Neuronal stem cell (in vitro differentiated cells): ENCODE data around the gene AOX1.

Experiments
- DNase-seq: peaks from one replicate; pipeline ENCODE4 v3.0.0-alpha.2; 2013; ENCODE audit warnings: low spot score
- H2AFZ ChIP-seq: one replicate; pipeline ENCODE4 v1.6.1; 2013; ENCODE audit warnings: mild to moderate bottlenecking, low read length, inconsistent platforms
- H2AK5ac ChIP-seq: 2 replicates; pipeline ENCODE4 v1.6.1; 2013; ENCODE audit warnings: low read depth, mild to moderate bottlenecking, inconsistent platforms, low read length, moderate library complexity, mixed read lengths
- H2BK120ac ChIP-seq: 2 replicates; pipeline ENCODE4 v1.6.1; 2013; ENCODE audit warnings: low read depth, mild to moderate bottlenecking, inconsistent platforms, low read length, moderate library complexity, mixed read lengths
- H2BK12ac ChIP-seq: one replicate; pipeline ENCODE4 v1.6.1; 2013; ENCODE audit warnings: low read length, inconsistent platforms
- H2BK15ac ChIP-seq: 2 replicates; pipeline ENCODE4 v1.6.1; 2013; ENCODE audit warnings: mild to moderate bottlenecking, low read length, inconsistent platforms, mixed read lengths
- H2BK5ac ChIP-seq: one replicate; pipeline ENCODE4 v1.6.1; 2013; ENCODE audit warnings: inconsistent platforms, mild to moderate bottlenecking, low read length, moderate library complexity
- H3K14ac ChIP-seq: one replicate; pipeline ENCODE4 v1.6.1; 2013; ENCODE audit warnings: low read length, inconsistent platforms
- H3K18ac ChIP-seq: 2 replicates; pipeline ENCODE4 v1.6.1; 2013; ENCODE audit warnings: low read length, inconsistent platforms
- H3K23ac ChIP-seq: 2 replicates; pipeline ENCODE4 v1.6.1; 2013; ENCODE audit warnings: low read depth, mild to moderate bottlenecking, mixed read lengths, low read length, inconsistent platforms; ENCODE audit not compliant: poor library complexity
- H3K27ac ChIP-seq: replicated peaks from 3 replicates; pipeline ENCODE4 v1.5.1; 2013; ENCODE audit warnings: low read length, inconsistent platforms
- H3K27me3 ChIP-seq, 3 experiments: 2 replicates each; pipeline ENCODE4 v1.6.1; 2013; ENCODE audit warnings: low read length in 3 of 3, mild to moderate bottlenecking in 2 of 3, inconsistent platforms in 1 of 3, low read depth in 1 of 3, mixed read lengths in 1 of 3, moderate library complexity in 1 of 3; ENCODE audit not compliant: control insufficient read depth in 3 of 3, insufficient read depth in 3 of 3
- H3K36me3 ChIP-seq, 2 donors: replicated peaks in 1 of 2; 2 replicates each; pipeline ENCODE4 v1.6.1; 2013; ENCODE audit warnings: low read length in 2 of 2; ENCODE audit not compliant: control insufficient read depth in 2 of 2, insufficient read depth in 2 of 2
- H3K4ac ChIP-seq: 2 replicates; pipeline ENCODE4 v1.6.1; 2013; ENCODE audit warnings: inconsistent platforms, mild to moderate bottlenecking, low read length, moderate library complexity
- H3K4me1 ChIP-seq, 2 donors: 1 replicate in 1 of 2; 2 replicates in 1 of 2; pipeline ENCODE4 v1.6.1; 2013; ENCODE audit warnings: low read length in 2 of 2, low read depth in 1 of 2; ENCODE audit not compliant: control insufficient read depth in 2 of 2, insufficient read depth in 1 of 2
- H3K4me2 ChIP-seq: one replicate; pipeline ENCODE4 v1.6.1; 2013; ENCODE audit warnings: mild to moderate bottlenecking, low read length, inconsistent platforms; ENCODE audit not compliant: insufficient read depth, poor library complexity, severe bottlenecking
- H3K4me3 ChIP-seq, 2 donors: 2 replicates each; pipeline ENCODE4 v1.5.1; 2013; ENCODE audit warnings: low read length in 2 of 2, mild to moderate bottlenecking in 2 of 2, inconsistent platforms in 1 of 2, moderate library complexity in 1 of 2
- H3K79me1 ChIP-seq: one replicate; pipeline ENCODE4 v1.6.1; 2013; ENCODE audit warnings: low read depth, mild to moderate bottlenecking, inconsistent platforms, low read length, moderate library complexity
- H3K9ac ChIP-seq: one replicate; pipeline ENCODE4 v1.6.1; 2013; ENCODE audit warnings: mild to moderate bottlenecking, low read depth, low read length, inconsistent platforms; ENCODE audit not compliant: poor library complexity
- H3K9me3 ChIP-seq, 2 donors: replicated peaks in 1 of 2; 2 replicates each; pipeline versions ENCODE3 to v1.6.1; 2013; ENCODE audit warnings: low read length in 2 of 2, mild to moderate bottlenecking in 2 of 2, inconsistent platforms in 1 of 2, low read depth in 1 of 2, mixed read lengths in 1 of 2, moderate library complexity in 1 of 2; ENCODE audit not compliant: control insufficient read depth in 2 of 2, insufficient read depth in 1 of 2
- H4K8ac ChIP-seq: one replicate; pipeline ENCODE4 v1.6.1; 2013; ENCODE audit warnings: low read depth, mild to moderate bottlenecking, inconsistent platforms, low read length, moderate library complexity
- H4K91ac ChIP-seq: one replicate; pipeline ENCODE4 v1.6.1; 2013; ENCODE audit warnings: low read length, low read depth, mild to moderate bottlenecking, inconsistent platforms; ENCODE audit not compliant: poor library complexity
- WGBS, 2 donors: extraction: QIAGEN DNeasy Blood & Tissue Kit; methylation state at CpG; one replicate each; pipeline ENCODE4 v1.1.7; 2013; ENCODE audit warnings: missing lambda C conversion rate in 2 of 2, mixed read lengths in 1 of 2; ENCODE audit not compliant: insufficient read length in 2 of 2, insufficient replicate concordance in 1 of 2; ENCODE audit errors: extremely low coverage in 2 of 2; 5-methylcytosine and 5-hydroxymethylcytosine counted together

The AOX1 gene

DNA sequence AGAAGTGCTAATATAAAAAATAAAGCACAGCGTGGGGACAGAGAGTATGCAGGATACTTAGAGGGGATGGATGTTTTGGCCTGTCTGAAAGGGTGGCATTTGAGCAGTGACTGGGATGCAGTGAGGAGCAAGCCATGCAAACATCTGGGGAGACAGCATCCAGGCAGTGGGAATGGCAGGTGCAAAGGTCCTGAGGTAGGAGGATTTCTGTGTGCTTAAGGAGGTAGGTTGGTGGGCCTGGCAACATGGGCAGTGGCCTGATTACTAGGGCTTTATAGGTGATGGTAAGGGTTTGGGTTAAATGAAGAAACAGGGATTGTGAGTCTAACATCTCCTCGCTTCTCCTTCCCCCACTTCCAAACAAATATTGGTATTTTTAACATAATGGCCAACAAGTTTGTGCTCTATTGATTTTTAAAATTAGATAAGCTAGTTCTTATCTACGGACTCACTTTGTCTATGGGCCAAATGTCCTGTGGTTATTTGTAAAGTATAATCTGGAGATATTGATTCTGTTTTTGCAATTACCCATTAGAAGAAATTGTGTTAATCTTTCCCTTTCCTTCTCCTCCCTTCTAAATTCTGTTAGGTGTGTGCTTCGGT, 2.4 kb downstream of the AOX1 start:
- H3K9me3 ChIP-seq = no peaks in the 10 kb centered on the region
- no peaks in the 10 kb centered on the region for H3K27me3 ChIP-seq
- H2AK5ac ChIP-seq = no peak overlapping the region
- no peak overlapping the region for H3K4me2 ChIP-seq
- H3K18ac ChIP-seq = no peak overlapping the region
- H3K36me3 ChIP-seq = peaks cover 0 to 7% of the 10 kb centered on the region in 2 donors
- H3K79me1 ChIP-seq = no peaks in the 10 kb centered on the region
- H3K4ac ChIP-seq = no peak overlapping the region
- no peak overlapping the region for H3K23ac ChIP-seq
- H3K9ac ChIP-seq = no peak overlapping the region
- H2AFZ ChIP-seq = no peak overlapping the region
- WGBS, 2 donors = no CpG with 5 or more reads among the region's 4 CpGs
- no peak overlapping the region for H3K14ac ChIP-seq
- H3K27ac ChIP-seq = no peak overlapping the region
- no peak overlapping the region for H2BK15ac ChIP-seq
- H2BK5ac ChIP-seq = no peak overlapping the region
- no peak overlapping the region for H4K91ac ChIP-seq
- no peak for DNase-seq
- no peak overlapping the region for H3K4me3 ChIP-seq
- H2BK120ac ChIP-seq = no peak overlapping the region
- no peak overlapping the region for H4K8ac ChIP-seq
- no peaks in the 10 kb centered on the region for H3K4me1 ChIP-seq
- H2BK12ac ChIP-seq = no peak overlapping the region

DNA sequence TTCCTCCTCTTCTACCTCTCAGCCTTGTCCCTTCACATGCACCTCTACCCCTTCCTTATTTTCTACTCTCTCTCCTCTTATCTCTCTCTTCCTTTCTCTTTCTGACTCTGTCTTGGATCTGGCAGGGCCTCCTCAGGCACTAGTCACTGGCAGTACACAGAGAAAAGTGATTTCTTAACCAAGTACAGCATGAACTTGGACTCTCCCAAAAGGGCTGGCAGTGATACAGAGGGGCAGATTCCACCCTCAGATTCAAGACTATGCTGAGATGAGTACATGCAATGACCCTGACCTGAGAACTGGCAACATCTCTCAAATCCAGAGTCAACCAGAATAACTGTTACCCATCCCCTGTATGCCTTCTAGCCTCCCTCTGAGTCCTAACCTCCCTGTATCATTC, 4.3 kb downstream of the AOX1 start:
- H3K27me3 ChIP-seq = no peaks in the 10 kb centered on the region
- H3K18ac ChIP-seq = no peak overlapping the region
- no peak for DNase-seq
- H3K36me3 ChIP-seq = no peaks in the 10 kb centered on the region
- H4K8ac ChIP-seq = no peak overlapping the region
- H3K4me1 ChIP-seq = no peaks in the 10 kb centered on the region
- no peak overlapping the region for H3K23ac ChIP-seq
- H3K79me1 ChIP-seq = no peaks in the 10 kb centered on the region
- no peak overlapping the region for H3K27ac ChIP-seq
- no peak overlapping the region for H3K14ac ChIP-seq
- no peaks in the 10 kb centered on the region for H3K9me3 ChIP-seq
- no peak overlapping the region for H3K4ac ChIP-seq
- H3K4me2 ChIP-seq = no peak overlapping the region
- H2AFZ ChIP-seq = no peak overlapping the region
- no peak overlapping the region for H2BK5ac ChIP-seq
- no peak overlapping the region for H2BK120ac ChIP-seq
- no peak overlapping the region for H2BK15ac ChIP-seq
- no peak overlapping the region for H2AK5ac ChIP-seq
- no peak overlapping the region for H3K4me3 ChIP-seq
- H2BK12ac ChIP-seq = no peak overlapping the region
- H3K9ac ChIP-seq = no peak overlapping the region
- H4K91ac ChIP-seq = no peak overlapping the region

DNA sequence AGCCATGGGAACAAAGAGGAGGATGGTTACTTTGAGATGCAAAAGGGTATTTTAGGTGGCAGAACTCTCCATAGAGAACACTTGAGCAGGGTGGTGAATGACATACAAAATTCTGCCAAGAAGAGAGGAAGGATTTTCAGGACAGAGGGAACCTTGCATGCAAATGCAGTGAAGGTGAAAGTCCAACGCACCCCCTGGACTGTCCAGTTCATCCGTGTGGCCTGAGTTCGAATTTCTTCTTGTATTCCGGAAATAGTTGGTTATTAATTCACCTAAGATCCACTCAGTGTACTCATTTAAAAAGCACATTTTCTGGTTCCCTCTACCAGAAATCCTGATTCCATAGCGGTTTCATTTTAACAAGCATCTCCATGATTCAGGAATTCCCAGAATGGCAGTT, 5.5 kb downstream of the AOX1 start:
- no CpG with 5 or more reads among the region's 5 CpGs for WGBS, 2 donors
- Histone ChIP-seq H3K14ac (no peak overlapping the region), H3K9ac (no peak overlapping the region), H2AK5ac (no peak overlapping the region), H3K4me1 (no peaks in the 10 kb centered on the region), H4K8ac (no peak overlapping the region), H3K9me3 (no peaks in the 10 kb centered on the region), H3K18ac (no peak overlapping the region), H2AFZ (no peak overlapping the region), H3K4me2 (no peak overlapping the region), H3K79me1 (no peaks in the 10 kb centered on the region), H2BK5ac (no peak overlapping the region), H3K27me3 (no peaks in the 10 kb centered on the region), H2BK12ac (no peak overlapping the region), H3K23ac (no peak overlapping the region), H4K91ac (no peak overlapping the region), H3K36me3 (no peaks in the 10 kb centered on the region), H2BK120ac (no peak overlapping the region), H3K27ac (no peak overlapping the region), H3K4me3 (no peak overlapping the region), H3K4ac (no peak overlapping the region), H2BK15ac (no peak overlapping the region)
- DNase-seq = no peak

DNA sequence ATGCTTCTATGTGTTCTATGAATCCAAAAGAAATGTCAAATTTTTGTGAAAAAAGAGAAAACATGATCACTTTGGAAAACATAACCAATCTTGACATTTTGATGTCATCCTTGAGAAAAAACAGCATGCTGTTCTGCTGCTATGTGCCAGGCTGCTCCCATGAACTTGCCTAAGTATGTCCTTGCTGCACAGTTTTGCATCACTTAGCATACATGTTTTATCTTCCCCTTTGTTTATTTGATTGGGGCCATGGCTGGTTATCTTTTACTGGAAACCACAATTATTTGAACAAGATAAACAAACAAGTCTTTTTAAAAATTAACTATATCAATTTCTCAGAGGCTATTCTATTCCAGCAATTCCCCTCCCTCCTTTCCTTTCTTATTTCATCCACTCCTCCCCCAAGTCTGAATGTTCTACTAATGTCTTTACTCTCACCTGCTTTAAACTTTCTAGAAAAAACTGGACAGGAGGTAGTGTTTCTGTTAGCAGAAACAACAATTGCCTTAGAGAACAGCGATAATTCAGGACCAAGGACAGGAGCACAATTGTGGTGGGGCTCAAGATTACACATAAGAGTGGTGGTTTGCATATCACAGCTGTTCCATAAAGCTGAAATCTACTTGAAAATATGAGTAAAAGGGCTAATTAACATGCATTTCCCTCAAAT, 6.7 kb downstream of the AOX1 start:
- Histone ChIP-seq H2BK5ac (no peak overlapping the region), H3K4ac (no peak overlapping the region), H3K4me1 (no peaks in the 10 kb centered on the region), H4K8ac (no peak overlapping the region), H3K36me3 (no peaks in the 10 kb centered on the region), H4K91ac (no peak overlapping the region), H3K9me3 (no peaks in the 10 kb centered on the region), H3K27ac (no peak overlapping the region), H3K4me3 (no peak overlapping the region), H2AK5ac (no peak overlapping the region), H3K27me3 (peaks cover 0 to 3% (median 0%) of the 10 kb centered on the region in 3 experiments), H2BK120ac (no peak overlapping the region), H3K9ac (no peak overlapping the region), H3K23ac (no peak overlapping the region), H3K18ac (no peak overlapping the region), H3K79me1 (no peaks in the 10 kb centered on the region), H2AFZ (no peak overlapping the region), H3K4me2 (no peak overlapping the region), H3K14ac (no peak overlapping the region), H2BK15ac (no peak overlapping the region), H2BK12ac (no peak overlapping the region)
- no peak for DNase-seq
- WGBS, 2 donors = no CpG with 5 or more reads among the region's 1 CpG
